SK-N-MC (cell line): Measurements from ENCODE around the gene CADPS.

Experiments
- EZH2 ChIP-seq: fragments of 200-600 bp; sonication (generic); IDR thresholded peaks from one replicate; pipeline ENCODE4 v1.6.1; 2017; ENCODE audit warnings: antibody characterized with exemption
- POLR2AphosphoS5 ChIP-seq: IDR thresholded peaks from 2 replicates; pipeline ENCODE4 v1.6.1; 2012; ENCODE audit warnings: mild to moderate bottlenecking, low read depth, low read length, borderline replicate concordance

GRCh38 chr3:62376906-62377877, 498.0 kb downstream of the CADPS start:
- TF ChIP-seq EZH2 (no peak), POLR2AphosphoS5 (no peak)
